HTERT RPE-1 (cell line): ENCODE data around the gene FAM181A.

Experiments
- in situ Hi-C: fragments of 300-500 bp; cut with MboI; formaldehyde crosslinking; loops from 4 replicates; pipeline ENCODE4 v1.14.3; 2020; ENCODE audit warnings: low sequenced_read_pairs

The FAM181A gene

DNA sequence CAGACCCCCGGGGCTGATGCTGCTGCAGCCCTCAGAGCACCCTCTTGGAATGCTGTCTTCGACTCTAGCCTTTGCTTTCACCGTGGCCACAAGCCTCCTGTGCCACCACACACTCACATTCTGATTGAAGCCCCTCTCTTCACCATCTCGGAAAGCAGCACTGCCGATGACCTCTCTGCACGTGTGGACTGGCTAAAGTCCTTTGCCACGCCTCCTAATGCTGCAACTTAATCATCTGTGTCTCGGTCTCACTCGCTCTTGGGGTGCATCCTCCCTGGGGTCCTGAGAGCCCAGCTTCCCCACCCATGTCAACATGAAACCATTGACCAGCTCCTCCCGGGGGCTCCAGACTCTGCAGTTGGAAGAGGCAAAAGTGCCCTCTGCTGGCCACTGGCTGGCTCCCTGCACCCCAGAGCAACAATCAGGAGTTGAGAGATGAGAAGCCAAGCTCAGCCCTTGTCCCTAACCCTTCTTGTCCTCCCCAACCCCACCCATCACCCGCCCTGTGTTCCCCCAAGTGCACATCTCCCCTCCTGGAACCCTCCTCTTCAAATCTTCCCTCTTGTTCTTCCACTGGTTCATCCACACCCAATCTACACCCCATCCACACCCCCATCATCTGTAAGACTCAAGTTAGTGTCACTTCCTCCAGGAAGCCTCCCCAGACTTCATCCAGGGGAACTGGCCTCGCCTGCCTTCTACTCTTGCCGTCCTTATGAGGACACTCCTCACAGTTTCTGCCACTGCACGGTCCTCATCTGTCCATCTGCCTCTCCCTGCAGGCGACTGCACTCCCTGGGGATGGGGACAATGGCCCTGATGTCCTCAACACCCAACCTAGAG, 23.6 kb upstream of the FAM181A start:
- in situ Hi-C loops = no loop called here

DNA sequence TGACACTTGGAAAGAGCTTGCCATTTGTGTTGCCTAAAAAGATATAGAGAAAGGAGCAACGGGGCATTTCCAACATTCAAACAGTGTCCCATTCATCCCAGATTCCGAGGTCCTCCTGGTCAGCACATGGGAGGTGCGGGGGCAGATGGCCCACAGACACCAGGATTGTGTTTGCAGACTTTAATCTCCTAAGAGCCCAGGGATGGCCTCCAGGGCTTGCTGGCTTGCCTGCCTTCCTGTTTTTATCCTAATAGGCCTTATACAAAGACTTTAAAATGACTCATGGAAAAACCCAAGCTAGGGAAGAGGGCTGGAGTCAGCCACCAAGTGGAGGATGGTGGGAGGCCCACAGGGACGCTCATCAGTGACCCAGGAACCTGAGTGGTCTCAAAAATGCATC, 21.5 kb upstream of the FAM181A start:
- in situ Hi-C loops = no loop called here

DNA sequence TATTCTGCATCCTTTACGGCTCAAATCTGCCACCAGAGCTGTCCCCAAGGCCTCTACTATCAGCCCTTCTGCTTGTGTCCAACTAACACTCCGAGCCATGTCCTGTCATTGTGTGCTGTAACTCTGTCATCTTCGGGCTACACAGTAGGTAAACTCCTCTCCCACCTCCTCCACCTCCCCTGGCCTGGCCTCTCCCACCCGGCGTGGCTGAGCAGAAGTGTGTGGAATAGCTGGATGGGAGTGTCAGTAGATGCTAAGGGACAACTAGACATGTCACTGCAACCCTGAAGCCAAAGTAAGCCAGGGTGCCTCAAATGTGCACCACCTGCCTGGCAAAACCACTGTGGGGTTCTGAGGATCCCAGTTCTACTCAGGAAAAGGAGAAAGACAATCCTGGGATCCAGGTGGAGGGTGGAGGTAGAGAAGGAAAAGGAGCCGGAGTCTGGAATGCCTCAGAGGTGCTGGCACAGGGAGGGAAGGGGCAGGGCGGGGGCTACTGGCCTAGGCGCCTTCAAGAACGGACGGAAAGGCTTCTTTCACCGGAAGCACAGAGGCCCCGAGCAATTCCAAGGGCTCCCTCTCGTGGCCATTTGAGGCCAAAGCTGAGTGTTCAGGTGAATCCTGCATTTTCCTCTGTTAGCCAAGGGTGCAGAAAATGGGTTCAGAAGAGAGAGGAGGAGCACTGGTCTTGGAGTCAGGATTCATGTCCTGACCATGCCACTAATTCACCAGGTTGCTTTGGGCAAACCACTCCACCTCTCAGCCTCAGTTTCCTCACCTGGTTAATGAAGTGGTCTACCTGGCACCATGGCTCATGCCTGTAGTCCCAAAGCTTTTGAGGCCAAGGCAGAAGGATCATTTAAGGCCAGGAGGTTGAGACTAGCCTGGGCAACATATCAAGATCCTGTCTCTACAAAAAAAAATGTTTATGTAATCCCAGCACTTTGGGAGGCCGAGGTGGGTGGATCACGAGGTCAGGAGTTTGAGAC, 20.5 kb upstream of the FAM181A start:
- in situ Hi-C loops = no loop called here

DNA sequence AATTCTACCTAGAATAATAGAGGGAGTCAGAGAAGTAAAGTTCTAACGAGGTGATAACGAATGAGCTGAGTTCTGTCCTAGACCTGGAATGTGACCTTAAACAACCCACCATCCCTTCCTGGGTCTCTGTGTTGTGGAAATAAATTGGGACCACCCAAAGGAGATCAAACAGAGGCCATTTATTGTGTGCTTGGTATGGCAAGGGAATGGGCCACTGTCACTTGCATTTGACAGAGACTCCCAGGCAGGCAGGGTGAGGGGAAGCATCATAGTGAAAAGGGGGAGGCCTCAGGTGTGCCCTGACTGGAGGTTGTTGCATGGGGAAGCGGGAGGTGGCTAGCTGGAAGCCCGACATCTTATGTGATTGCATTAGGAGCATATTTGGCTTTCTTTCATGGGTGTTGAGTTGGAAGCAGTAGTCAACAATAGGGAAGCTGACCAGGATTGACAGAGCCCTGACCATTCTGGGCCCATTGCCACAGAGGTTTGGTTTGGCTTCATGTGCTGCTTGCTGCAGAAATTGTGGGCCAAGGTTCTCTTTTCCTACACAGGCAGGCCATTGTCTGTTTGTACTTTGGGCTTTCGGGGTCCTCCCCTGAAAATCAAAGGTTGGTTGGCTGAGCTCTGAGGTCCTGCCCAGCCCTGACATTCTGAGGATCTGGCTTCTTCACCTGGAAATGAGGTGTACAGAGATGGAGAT, 17.6 kb upstream of the FAM181A start:
- in situ Hi-C loops = no loop called here

DNA sequence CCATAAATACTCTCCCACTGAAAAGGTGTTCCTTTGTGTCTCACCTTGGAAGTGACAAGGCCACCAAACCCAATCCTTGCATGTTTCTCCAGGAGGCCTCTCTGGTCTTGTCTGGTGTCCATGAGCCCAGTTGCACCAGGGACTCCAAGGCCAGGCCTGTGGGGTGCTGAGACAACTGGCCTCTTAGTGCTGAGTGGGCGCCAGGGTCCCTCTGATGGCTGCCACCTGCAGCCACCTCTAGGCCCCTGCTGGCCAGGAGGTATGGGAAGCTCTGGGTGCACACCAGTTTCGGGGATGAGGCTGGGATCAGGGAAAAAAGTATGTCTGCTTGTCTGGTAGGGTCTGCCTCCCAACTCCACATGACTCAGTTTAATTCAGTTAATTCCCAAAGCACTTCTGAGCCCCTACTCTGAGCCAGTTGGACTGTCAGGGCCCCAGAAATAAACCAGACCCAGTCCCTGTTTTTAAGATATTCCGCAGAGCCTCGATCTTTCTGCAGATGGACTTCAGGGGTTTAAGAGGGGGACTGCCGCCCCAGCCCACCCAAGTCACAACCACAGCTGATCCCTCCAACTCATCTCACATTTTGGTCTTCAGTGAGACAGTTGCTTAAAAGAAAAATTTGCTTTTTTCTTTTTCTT, 15.0 kb upstream of the FAM181A start:
- in situ Hi-C loops = no loop called here

DNA sequence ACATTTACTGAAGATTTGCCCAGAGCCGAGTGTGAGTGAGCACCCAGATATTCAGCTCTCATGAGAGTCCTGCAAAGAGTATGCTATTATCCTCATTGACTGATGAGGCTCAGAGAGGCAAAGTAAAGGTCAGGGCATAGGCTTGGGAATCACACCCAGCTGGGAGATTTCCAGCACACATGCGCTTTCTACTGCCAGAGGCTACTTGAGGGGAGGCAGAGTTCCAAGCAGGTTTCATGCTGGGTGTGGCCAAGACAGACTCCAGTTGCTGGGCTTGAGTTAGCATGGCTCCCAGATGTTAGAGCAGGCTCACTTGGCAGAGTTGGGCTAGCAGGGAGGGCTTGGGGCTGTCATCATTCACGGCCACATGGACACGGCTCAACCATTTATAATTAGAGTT, 14.4 kb upstream of the FAM181A start:
- in situ Hi-C loops = no loop called here

DNA sequence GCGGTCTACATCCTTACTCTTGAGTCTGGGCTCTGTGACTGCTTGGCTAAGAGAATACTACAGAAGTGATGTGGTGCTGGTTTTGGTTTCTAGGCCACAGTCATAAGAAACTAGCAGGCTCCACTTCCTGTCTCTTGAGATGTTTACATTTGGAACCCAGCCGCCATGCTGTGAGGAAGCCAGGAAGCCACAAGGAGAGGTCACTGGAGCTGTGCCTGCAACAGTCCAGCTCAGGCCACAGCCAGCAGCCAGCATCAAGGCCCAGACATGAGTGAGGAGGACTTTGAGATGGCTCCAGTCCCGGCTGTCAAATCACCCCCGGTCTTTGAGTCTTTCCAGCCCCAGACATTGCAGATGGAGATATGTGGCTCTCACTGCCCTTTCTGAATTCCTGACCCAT, 12.9 kb upstream of the FAM181A start:
- in situ Hi-C loops = no loop called here

DNA sequence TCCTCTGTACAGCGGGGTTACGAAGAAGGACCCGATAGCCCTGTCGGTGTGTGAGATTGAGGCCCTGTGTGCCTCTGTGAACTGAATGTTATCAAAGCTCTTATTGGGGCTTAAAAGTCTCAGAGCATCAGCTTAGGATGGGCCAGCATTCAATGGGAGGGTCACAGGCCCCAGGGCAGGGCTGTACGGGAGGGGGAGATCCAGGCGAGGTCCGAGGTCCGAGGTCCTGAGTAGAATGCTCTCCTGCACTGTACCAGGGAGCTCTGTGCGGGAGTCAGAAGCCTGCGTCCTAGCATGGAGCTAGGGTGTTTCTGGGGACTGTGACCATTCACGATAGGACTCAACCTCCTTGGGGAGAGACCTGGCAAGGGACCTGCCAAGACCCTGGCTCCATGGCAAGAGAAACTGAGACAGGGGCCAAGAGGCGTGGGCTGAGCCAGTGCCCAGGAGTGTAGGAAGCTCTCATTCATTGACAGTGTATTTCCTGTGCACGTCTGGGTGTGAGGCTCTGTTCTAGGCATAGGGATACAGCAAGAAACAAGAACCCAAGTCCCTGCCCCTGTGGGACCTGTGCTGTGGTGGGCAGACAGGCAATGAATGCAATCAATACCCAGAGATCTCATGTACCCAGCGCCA, 12.0 kb upstream of the FAM181A start:
- in situ Hi-C loops = no loop called here

DNA sequence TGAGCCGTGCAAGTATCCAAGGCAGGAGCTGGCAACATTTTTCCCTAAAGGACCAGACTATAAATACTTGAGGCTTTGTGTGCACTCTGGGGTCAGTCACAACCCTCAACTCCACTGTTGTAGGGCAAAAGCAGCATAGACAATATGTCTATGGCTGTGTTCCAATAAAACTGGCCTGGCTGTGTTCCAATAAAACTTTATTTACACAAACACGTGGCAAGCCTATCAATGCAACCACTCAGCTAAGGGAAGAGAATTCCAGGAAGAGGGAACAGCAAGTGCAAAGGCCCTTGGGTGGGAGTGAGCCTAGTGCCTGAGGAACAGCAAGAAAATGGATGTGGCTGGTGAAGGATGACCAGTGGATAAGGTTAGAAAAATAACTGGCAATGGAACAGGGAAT, 11.3 kb upstream of the FAM181A start:
- in situ Hi-C loops = no loop called here

DNA sequence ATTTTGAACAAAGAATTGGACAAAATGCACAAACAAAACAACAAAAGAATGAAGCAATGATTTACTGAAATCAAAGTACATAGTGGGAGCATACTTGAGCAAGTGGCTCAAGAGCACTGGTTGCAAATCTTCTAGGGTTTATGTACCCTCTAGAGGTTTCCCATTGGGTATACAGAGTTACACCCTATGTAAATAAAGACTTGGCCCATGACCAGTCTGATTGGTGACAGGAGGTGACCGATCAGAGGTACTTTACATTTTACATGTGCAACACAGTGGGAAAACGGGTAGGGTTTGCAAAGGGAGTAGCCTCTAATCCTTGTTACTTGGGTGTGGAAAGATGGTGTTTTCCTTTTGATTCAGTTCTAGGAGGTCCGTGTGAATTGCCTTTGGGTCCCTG, 10.6 kb upstream of the FAM181A start:
- in situ Hi-C loops = no loop called here

DNA sequence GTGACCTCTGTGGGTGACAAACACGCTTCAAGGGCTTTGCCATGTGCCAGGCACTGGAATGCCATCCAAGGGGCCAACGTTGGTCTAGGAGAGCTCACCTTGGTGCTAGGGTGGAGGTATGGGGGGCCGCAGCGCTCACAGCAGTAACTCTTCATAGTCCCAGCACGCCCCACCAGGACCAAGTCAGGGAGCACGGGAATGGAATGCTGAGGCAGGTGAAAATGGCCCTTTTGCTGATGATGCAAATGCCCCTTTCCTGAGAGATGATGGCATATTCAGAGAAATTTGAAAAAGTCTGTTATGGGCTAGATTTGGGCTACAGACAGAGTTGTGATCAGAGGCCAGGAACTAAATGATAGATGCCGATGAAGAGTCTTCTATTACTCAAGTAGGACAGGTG, 10.0 kb upstream of the FAM181A start:
- in situ Hi-C loops = no loop called here

DNA sequence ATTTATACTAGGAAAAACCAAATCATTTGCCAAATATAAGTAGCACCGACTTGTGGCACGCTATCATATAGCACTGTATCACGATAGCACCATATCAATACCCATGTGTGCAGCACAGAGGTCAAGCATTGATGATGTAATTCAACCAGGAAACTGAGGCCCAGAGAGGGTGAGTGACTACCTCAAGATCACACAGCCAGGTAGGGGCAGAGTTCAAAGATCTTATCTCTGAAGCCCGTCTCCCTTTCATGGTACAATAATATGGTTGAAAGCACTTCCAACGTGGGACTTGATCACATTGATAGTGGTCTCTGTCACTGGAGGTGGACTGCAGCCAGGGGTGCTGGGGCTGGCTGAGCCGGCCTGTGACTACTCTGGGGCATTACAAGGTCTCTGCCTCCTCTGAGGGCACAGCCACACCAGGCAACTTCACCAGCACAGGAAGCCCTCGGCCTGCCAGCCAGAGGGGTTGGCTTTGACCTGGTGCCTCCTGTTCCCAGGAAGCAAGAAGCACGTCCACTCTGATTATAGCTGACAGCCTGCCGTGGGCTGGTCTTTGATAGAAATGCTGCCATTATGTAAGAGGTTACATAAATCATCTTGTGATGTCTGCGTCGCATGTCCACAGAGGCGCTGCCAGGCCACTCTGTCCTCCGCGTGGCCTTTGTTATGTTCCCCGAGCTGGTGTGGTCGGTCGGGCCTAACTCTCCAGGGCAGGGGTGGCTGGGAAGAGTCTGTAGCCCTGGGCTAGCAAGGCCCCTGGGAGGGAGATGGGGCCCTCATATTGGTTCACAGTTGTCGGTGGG, 5.9 kb upstream of the FAM181A start:
- in situ Hi-C loops = no loop called here

DNA sequence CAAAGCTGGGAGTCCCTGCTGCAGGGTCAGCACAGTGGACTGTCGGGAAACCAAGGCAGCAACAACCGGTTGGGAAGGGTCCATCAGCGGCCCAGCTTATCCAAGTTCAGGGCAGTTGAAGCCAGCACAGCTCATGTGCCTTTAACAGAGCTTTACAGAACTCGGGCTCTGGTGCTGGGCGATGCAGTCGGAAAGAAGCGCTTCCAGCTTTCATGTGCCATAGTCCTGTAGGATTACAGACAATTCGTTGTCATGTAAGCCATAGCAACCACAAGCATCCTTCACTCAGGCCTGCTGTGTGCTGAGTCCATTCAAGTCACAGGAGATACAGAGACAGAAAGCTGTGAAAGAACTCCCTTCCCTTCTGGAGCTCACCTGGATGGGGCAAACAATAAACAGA, 3.5 kb upstream of the FAM181A start:
- in situ Hi-C loops = no loop called here

DNA sequence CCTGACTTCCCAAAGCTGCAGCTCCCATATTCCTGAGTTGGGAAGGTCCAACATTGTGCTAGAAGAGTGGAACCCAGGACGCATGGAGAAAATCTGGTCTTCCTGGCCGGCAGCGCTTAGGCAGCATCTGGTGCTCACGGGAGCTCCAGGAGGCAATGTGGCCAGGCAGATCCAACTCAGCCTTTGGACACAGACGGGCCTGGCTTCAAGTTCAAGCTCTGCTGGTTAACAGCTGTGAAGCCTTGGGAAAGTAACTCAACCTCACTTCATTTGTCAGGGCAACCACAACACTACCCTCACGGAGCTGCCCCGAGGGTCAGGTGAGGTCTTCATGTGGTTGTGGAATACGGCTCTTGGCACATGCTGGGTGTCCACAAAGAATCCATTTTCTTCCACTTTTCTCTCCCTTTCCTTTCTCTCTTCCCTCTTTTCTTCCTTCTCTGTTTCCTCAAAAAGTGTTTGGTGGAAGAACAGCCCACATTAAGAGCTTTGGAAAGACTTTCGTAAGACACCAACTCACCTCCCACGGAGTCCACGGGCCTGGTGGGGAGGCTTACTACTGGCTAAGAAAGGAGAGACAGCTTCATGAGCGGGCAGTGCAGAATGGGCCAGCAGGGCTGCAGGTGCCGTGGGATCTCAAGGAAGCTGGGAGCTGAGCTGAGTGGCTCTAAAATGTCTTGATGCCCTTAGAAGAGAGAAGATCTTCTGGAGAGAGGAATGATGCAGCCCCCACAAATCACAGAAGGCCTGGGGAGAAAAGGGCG, 2.4 kb upstream of the FAM181A start:
- in situ Hi-C loops = no loop called here

DNA sequence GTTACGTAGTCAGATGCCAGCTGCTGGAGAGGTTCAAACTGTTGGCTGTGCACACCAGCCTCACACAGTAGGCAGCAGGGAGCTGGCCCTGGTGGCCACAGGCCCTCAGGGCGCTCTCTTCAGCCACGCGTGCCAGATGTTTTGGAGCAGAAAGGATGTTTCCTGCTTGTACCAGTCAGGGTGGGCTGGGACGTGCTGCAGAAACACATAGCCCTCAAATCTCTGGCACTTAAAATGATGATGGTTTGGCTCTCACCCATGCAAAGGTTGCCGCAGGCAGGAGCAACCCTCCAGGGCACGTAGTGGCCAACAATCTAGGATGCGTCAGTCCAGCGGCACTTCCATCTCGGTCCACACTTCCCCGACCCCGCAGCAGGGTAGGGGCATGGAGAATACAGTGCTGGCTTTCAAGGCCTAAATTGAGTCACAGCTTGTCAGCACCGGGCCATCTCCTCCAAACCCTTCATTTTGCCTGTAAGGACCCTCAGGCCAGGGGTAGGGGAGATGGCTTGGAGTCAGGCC, 1.7 kb upstream of the FAM181A start:
- in situ Hi-C loops = no loop called here

DNA sequence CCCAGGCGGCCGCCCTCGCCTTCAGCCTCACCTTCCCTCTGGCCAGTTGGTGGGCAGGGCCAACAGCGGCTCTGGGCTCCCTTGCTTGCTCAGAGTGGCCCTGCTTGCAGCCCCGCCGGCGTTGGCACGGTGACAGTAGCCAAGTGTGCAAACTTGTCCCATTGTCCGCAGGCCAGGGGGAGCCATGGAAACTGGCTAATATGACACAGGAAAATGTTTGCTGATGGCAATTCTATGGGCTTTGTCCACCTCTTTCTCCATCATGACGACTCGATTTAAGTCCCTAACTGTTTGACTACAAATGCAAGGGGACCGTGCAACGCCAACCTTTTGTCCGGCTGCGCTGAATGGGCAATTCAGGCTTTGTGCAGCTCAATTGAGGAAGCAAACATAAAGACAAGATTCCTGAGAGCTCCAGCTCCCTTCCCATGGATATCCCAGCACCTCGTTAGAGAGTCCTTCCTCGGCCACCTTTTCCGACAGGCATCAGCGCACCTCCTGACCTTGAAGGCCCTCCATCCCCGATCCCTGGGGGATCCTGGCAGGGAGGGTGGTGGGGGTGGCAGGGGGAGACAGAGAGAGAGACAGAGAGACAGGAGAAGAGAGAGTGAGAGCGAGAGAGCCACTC, 785 bp upstream of the FAM181A start:
- in situ Hi-C loops = no loop called here

DNA sequence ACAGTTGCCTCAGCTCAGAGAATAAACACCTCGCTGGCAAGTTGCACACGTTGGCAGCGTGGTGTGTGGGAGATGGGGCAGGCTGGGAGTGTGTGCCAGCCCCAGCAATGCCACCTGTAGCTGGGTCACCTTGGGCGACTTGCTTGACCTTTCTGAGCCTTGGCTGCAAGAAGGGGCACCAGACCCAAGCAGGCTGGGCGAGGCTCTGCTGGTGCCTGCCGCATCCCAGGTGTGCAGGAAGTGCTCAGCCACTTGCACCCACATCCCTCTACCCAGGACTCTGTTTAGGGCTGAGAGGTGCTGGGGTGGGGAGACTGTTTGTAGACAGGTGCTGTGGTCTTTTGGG, 629 bp downstream of the FAM181A start:
- in situ Hi-C loops = no loop called here
